Peyer's patch (tissue), 4 donors: ENCODE results near the gene GALNT17. TPM values are rescaled to one million over a fixed set of nuclear protein-coding genes. Genes with fewer than 3 reads are reported as not detected.

Source experiments
- DNase-seq, 3 donors: peaks; one replicate each; pipeline ENCODE4 v3.0.0-alpha.2; 2017 to 2019
- H3K27ac ChIP-seq, 4 donors: fragments of 200-600 bp; sonication (generic); one replicate each; pipeline ENCODE4 v1.5.1; 2016 to 2019
- H3K27me3 ChIP-seq, 2 donors: fragments of 200-600 bp; sonication (generic); one replicate each; pipeline ENCODE4 v1.5.1; 2019
- H3K36me3 ChIP-seq, 3 donors: fragments of 200-600 bp; sonication (generic); one replicate each; pipeline ENCODE4 v1.5.1; 2016 to 2019
- H3K4me1 ChIP-seq, 4 donors: fragments of 200-600 bp; sonication (generic); one replicate each; pipeline ENCODE4 v1.5.1; 2016 to 2019
- H3K4me3 ChIP-seq, 4 donors: fragments of 200-600 bp; sonication (generic); 1 replicate in 3 of 4; 2 replicates in 1 of 4; pipeline ENCODE4 v1.5.1; 2016 to 2019; ENCODE audit warnings: mild to moderate bottlenecking in 1 of 4
- H3K9me3 ChIP-seq, 4 donors: fragments of 200-600 bp; sonication (generic); one replicate each; pipeline ENCODE4 v1.5.1; 2016 to 2019; ENCODE audit warnings: mild to moderate bottlenecking in 1 of 4
- POLR2A ChIP-seq, 2 donors: fragments of 450-650 bp; IDR thresholded peaks; one replicate each; pipeline ENCODE4 v1.5.1; 2017; ENCODE audit warnings: antibody characterized with exemption in 2 of 2, mild to moderate bottlenecking in 2 of 2, moderate library complexity in 2 of 2
- total RNA-seq, 4 donors: library from RNA; depleted of rRNA; stranded (reverse); fragments of >200 nt; gene quantifications; one replicate each; pipeline ENCODE4 v1.1.0, GENCODE V29; 2016
- TF ChIP-seq, protein P1 (sequence below), 6 experiments: fragments of 450-650 bp in 4 of 6; fragments of 200-600 bp in 2 of 6; sonication (generic) in 1 of 6; IDR thresholded peaks; one replicate each; pipeline ENCODE4 v1.5.1; 2017 to 2019; ENCODE audit warnings: antibody characterized with exemption in 6 of 6, mild to moderate bottlenecking in 3 of 6, moderate library complexity in 1 of 6

The GALNT17 gene
- total RNA-seq, 4 donors from 2014 or later, result 0.88 to 17.3 (median 2.3) TPM

DNA sequence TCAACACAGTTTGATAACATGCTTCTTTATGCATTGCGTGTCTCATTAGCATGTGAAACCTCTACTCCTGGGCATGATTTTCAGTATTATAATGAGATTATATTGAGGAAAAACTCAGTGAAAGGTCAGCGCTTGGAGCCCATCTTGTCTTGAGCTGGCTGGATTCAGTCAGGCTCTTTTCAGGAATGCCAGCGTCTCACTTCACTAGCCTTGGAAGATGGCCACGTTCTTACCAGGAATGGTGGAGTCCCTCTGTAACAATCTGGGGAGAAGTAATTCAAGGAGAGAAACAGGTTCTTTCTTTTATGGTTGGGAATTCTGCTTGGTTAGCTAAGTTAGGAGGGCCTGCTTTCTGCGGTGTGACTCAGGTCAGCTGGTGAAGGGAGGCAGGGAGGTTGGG lies 241.0 kb downstream of the GALNT17 start:
- H3K9me3 ChIP-seq, result peaks cover 0 to 2% (median 0%) of the 10 kb centered on the region in 4 donors
- no peaks in the 10 kb centered on the region for H3K36me3 ChIP-seq
- no peak overlapping the region for H3K27ac ChIP-seq
- no peak for DNase-seq
- no peak for TF ChIP-seq POLR2A (IDR thresholded peaks at IDR 0.05)
- TF ChIP-seq, protein P1, sequence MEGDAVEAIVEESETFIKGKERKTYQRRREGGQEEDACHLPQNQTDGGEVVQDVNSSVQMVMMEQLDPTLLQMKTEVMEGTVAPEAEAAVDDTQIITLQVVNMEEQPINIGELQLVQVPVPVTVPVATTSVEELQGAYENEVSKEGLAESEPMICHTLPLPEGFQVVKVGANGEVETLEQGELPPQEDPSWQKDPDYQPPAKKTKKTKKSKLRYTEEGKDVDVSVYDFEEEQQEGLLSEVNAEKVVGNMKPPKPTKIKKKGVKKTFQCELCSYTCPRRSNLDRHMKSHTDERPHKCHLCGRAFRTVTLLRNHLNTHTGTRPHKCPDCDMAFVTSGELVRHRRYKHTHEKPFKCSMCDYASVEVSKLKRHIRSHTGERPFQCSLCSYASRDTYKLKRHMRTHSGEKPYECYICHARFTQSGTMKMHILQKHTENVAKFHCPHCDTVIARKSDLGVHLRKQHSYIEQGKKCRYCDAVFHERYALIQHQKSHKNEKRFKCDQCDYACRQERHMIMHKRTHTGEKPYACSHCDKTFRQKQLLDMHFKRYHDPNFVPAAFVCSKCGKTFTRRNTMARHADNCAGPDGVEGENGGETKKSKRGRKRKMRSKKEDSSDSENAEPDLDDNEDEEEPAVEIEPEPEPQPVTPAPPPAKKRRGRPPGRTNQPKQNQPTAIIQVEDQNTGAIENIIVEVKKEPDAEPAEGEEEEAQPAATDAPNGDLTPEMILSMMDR (IDR thresholded peaks at IDR 0.05), result no peak
- no peaks in the 10 kb centered on the region for H3K4me1 ChIP-seq
- no peaks in the 10 kb centered on the region for H3K27me3 ChIP-seq
- H3K4me3 ChIP-seq, result no peak overlapping the region

DNA sequence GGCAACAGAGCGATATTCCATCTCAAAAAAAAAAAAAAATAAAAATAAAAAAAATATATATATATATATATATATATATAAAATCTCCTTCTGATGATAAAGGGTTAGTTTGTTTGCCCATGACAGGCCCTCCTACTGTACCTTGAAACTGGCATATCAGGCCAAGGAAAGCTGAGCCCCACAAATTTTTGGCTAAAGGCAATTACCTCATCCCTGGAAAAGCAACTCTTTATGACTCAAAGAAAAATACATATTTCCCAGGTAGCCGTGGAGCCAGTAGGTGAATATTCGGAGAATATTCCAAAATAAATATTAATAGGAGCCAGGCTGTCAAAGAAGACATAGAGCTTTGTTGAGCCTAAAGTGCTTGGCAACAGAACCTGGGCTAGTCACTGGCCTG lies 245.1 kb downstream of the GALNT17 start:
- no peak for TF ChIP-seq POLR2A (IDR thresholded peaks at IDR 0.05)
- TF ChIP-seq, protein P1 (IDR thresholded peaks at IDR 0.05), result no peak
- H3K36me3 ChIP-seq, result no peaks in the 10 kb centered on the region
- peaks cover 0 to 2% (median 0%) of the 10 kb centered on the region in 4 donors for H3K9me3 ChIP-seq

DNA sequence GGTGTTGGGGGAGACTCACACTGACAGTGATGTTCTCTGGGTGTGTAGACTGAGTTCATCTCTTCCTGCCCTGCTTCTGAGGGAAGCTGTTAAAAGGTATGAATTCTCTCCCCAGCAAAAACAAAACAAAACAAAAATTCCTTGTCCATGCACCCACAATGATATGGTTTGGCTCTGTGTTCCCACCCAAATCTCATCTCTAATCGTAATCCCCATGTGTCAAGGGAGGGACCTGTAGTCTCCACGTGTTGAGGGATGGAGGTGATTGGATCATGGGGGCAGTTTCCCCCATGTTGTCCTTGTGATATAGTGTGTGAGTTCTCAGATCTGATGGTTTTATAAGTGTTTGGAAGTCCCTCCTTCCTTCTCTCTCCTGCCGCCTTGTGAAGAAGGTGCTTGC lies 245.5 kb downstream of the GALNT17 start:
- no peaks in the 10 kb centered on the region for H3K4me1 ChIP-seq

More for the DNA sequence above, 245.1 kb downstream of the GALNT17 start:
- H3K4me3 ChIP-seq, result no peak overlapping the region
- no peak for DNase-seq
- H3K4me1 ChIP-seq, result no peaks in the 10 kb centered on the region
- no peak overlapping the region for H3K27ac ChIP-seq
- no peaks in the 10 kb centered on the region for H3K27me3 ChIP-seq

DNA sequence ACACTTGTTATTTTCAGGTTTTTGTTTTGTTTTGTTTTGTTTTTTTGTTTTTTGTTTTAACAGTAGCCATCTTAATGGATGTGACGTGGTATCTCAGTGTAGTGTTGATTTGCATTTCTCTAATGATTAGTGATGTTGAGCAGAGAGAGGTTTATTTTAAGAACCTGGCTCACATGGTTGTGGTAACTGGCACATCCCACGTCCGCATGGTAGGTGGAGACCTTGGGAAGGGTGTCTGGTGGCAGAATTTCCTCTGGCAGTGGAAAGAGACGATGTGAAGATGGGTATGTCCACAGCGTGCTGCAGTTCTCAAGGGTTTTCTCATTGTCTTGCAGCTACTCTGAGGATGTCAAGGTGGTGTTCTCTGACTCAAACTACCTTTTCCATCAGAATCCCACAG lies 252.2 kb downstream of the GALNT17 start:
- Histone ChIP-seq H3K27ac (no peak overlapping the region), H3K27me3 (no peaks in the 10 kb centered on the region), H3K4me1 (no peaks in the 10 kb centered on the region), H3K9me3 (peaks cover 0 to 9% (median 0%) of the 10 kb centered on the region in 4 donors), H3K4me3 (no peak overlapping the region), H3K36me3 (no peaks in the 10 kb centered on the region)
- no peak for DNase-seq
- TF ChIP-seq, protein P1 (IDR thresholded peaks at IDR 0.05), result no peak
- TF ChIP-seq POLR2A (IDR thresholded peaks at IDR 0.05), result no peak

More for the DNA sequence above, 245.5 kb downstream of the GALNT17 start:
- H3K36me3 ChIP-seq, result no peaks in the 10 kb centered on the region
- H3K9me3 ChIP-seq, result peaks cover 0 to 2% (median 0%) of the 10 kb centered on the region in 4 donors
- no peak for DNase-seq
- no peak overlapping the region for H3K4me3 ChIP-seq
- no peaks in the 10 kb centered on the region for H3K27me3 ChIP-seq
- no peak overlapping the region for H3K27ac ChIP-seq
- TF ChIP-seq POLR2A (IDR thresholded peaks at IDR 0.05), result no peak
- TF ChIP-seq, protein P1 (IDR thresholded peaks at IDR 0.05), result no peak

DNA sequence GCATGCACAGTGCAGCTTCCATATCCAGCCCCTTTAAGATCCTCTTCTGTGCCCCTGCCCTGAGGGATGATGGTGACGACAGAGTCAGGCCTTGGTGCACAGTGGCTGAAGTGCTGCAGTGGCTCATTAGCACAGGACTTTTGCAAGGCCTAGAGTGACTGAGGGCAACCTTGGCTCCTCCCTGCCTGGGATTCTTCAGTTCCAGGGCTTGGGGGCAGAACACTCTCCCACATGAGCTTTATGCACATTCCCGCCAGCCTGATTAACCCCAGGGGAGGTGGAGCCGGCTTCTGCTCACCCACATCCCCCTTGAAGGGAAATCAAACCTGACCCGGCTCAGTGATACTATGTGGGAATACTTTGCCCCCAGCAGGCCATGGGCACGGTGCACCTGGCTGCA lies 253.4 kb downstream of the GALNT17 start:
- Histone ChIP-seq H3K4me1 (no peaks in the 10 kb centered on the region), H3K36me3 (no peaks in the 10 kb centered on the region), H3K4me3 (no peak overlapping the region), H3K27ac (no peak overlapping the region), H3K27me3 (no peaks in the 10 kb centered on the region), H3K9me3 (peaks cover 0 to 13% (median 0%) of the 10 kb centered on the region in 4 donors)
- TF ChIP-seq POLR2A (IDR thresholded peaks at IDR 0.05), result no peak
- TF ChIP-seq, protein P1 (IDR thresholded peaks at IDR 0.05), result no peak
- no peak for DNase-seq
